ENCODE results near the gene RFX5. TPM values are rescaled to one million over a fixed set of nuclear protein-coding genes. Genes with fewer than 3 reads are reported as not detected.
A peak's percentile ranks its signal among the peaks of the same experiment; 100 is the strongest.

The RFX5 gene
- total and polyA plus RNA-seq, 2 experiments from 2014 or later: 13.3 to 44.5 TPM

- TF ChIP-seq POLR2AphosphoS5 (IDR thresholded peaks at IDR 0.05; ENCODE audit: low read depth) (no peak), CTCF (conservative IDR thresholded peaks at IDR 0.05; ENCODE audit: low read depth in 2 of 2) (no peak), NANOG (IDR thresholded peaks at IDR 0.05; ENCODE audit: borderline replicate concordance) (no peak), EZH2phosphoT487 (IDR thresholded peaks at IDR 0.05; ENCODE audit: unreplicated experiment) (no peak), ZNF114 (CRISPR knock-in tag; IDR thresholded peaks at IDR 0.05) (no peak), EZH2 (IDR thresholded peaks at IDR 0.05; ENCODE audit: low read depth, unreplicated experiment) (no peak), ZNF331 (CRISPR knock-in tag; IDR thresholded peaks at IDR 0.05; ENCODE audit: low read depth) (no peak)
- TF ChIP-seq, protein P1, sequence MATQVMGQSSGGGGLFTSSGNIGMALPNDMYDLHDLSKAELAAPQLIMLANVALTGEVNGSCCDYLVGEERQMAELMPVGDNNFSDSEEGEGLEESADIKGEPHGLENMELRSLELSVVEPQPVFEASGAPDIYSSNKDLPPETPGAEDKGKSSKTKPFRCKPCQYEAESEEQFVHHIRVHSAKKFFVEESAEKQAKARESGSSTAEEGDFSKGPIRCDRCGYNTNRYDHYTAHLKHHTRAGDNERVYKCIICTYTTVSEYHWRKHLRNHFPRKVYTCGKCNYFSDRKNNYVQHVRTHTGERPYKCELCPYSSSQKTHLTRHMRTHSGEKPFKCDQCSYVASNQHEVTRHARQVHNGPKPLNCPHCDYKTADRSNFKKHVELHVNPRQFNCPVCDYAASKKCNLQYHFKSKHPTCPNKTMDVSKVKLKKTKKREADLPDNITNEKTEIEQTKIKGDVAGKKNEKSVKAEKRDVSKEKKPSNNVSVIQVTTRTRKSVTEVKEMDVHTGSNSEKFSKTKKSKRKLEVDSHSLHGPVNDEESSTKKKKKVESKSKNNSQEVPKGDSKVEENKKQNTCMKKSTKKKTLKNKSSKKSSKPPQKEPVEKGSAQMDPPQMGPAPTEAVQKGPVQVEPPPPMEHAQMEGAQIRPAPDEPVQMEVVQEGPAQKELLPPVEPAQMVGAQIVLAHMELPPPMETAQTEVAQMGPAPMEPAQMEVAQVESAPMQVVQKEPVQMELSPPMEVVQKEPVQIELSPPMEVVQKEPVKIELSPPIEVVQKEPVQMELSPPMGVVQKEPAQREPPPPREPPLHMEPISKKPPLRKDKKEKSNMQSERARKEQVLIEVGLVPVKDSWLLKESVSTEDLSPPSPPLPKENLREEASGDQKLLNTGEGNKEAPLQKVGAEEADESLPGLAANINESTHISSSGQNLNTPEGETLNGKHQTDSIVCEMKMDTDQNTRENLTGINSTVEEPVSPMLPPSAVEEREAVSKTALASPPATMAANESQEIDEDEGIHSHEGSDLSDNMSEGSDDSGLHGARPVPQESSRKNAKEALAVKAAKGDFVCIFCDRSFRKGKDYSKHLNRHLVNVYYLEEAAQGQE (IDR thresholded peaks at IDR 0.05; ENCODE audit: unreplicated experiment): no peak
- no peak overlapping the region for H3K4me3 Mint-ChIP-seq
- no peaks in the 10 kb centered on the region; the same call in 2 of the 3 replicates for H3K9me3 Mint-ChIP-seq
- H3K4me1 Mint-ChIP-seq: peaks cover 42% of the 10 kb centered on the region
- H3K9me2 ChIP-seq (ENCODE audit: insufficient read depth): peaks cover 10% of the 10 kb centered on the region; the same call in 1 of the 2 replicates
- H3K27me3 ChIP-seq (ENCODE audit: insufficient read depth): no peaks in the 10 kb centered on the region
- peaks cover 30% of the 10 kb centered on the region for H3K4me1 ChIP-seq (ENCODE audit: insufficient read depth)
- no peak overlapping the region for H2AFZ ChIP-seq
- peaks cover 15% of the 10 kb centered on the region; the same call in 1 of the 2 replicates for H3F3A ChIP-seq (replicated peaks; ENCODE audit: low read depth)
- H4K20me1 ChIP-seq (replicated peaks; ENCODE audit: insufficient read depth): peaks cover 9% of the 10 kb centered on the region; the same call in 1 of the 2 replicates
- H3K27ac Mint-ChIP-seq: 0 out of 2 replicates have a peak overlapping the region, but pooled peaks have one; percentile 27
- no peak overlapping the region for H3K27ac ChIP-seq (ENCODE audit: low read depth)
- no peak overlapping the region for H3K4me3 ChIP-seq
- H3K36me3 Mint-ChIP-seq (ENCODE audit: low read depth): peaks cover 81% of the 10 kb centered on the region
- DNase-seq (ENCODE audit: low spot score) (no peak), ATAC-seq (no peak)
- peaks cover 13% of the 10 kb centered on the region; the same call in 1 of the 2 replicates for H3K36me3 ChIP-seq (ENCODE audit: insufficient read depth)
- H3K4me2 ChIP-seq: no peak overlapping the region
- H3K79me2 ChIP-seq (replicated peaks; ENCODE audit: insufficient read depth): peaks cover 4% of the 10 kb centered on the region
- H3K27me3 Mint-ChIP-seq (ENCODE audit: insufficient read depth, low read depth, poor library complexity): peaks cover 16% of the 10 kb centered on the region
These were observed 56.2 kb downstream of the RFX5 start for GRCh38 chr1:151290709-151291303.

Small RNA genes lying within 50 kb of the gene (small RNA-seq; reads per million reads assigned to genes)
- gene RN7SL444P (ENCODE audit: low replicate concordance): 1.1 reads per million, percentile 66 among the genes with 10 or more reads in this experiment

Other genes with a start within 250 kb of the RFX5 start
- 12.3 and 24.4 TPM in 2 replicates for gene SEMA6C, start 200.6 kb downstream of the RFX5 start, total RNA-seq (2014; rRNA removed; shearing (Covaris generic))
- 6.2 and 8.5 TPM in 2 replicates for gene SEMA6C, start 200.6 kb downstream of the RFX5 start, polyA plus RNA-seq (2016; fragmentation: Nextera tagmentation; extraction: Ambion mirVana)
- gene TNFAIP8L2, start 190.6 kb downstream of the RFX5 start, total RNA-seq (2014; rRNA removed; shearing (Covaris generic)): not detected in 2 replicates
- gene TNFAIP8L2, start 190.6 kb downstream of the RFX5 start, polyA plus RNA-seq (2016; fragmentation: Nextera tagmentation; extraction: Ambion mirVana): 0.40 and 0.49 TPM in 2 replicates
- gene LYSMD1, start 181.3 kb downstream of the RFX5 start, total RNA-seq (2014; rRNA removed; shearing (Covaris generic)): 5.7 and 6.4 TPM in 2 replicates
- 3.6 and 4.0 TPM in 2 replicates for gene LYSMD1, start 181.3 kb downstream of the RFX5 start, polyA plus RNA-seq (2016; fragmentation: Nextera tagmentation; extraction: Ambion mirVana)
- 26.3 and 27.1 TPM in 2 replicates for gene SCNM1, start 181.1 kb downstream of the RFX5 start, total RNA-seq (2014; rRNA removed; shearing (Covaris generic))
- gene SCNM1, start 181.1 kb downstream of the RFX5 start, polyA plus RNA-seq (2016; fragmentation: Nextera tagmentation; extraction: Ambion mirVana): 88.9 and 92.3 TPM in 2 replicates
- 1.3 TPM in 1 of 2 replicates, not detected in the other for gene TMOD4, start 171.3 kb downstream of the RFX5 start, total RNA-seq (2014; rRNA removed; shearing (Covaris generic))
- not detected in 2 replicates for gene TMOD4, start 171.3 kb downstream of the RFX5 start, polyA plus RNA-seq (2016; fragmentation: Nextera tagmentation; extraction: Ambion mirVana)
- gene VPS72, start 157.1 kb downstream of the RFX5 start, total RNA-seq (2014; rRNA removed; shearing (Covaris generic)): 60.2 and 64.0 TPM in 2 replicates
- 90.3 and 95.3 TPM in 2 replicates for gene VPS72, start 157.1 kb downstream of the RFX5 start, polyA plus RNA-seq (2016; fragmentation: Nextera tagmentation; extraction: Ambion mirVana)
- gene PIP5K1A, start 148.7 kb downstream of the RFX5 start, total RNA-seq (2014; rRNA removed; shearing (Covaris generic)): 61.4 and 63.3 TPM in 2 replicates
- gene PIP5K1A, start 148.7 kb downstream of the RFX5 start, polyA plus RNA-seq (2016; fragmentation: Nextera tagmentation; extraction: Ambion mirVana): 23.2 and 31.4 TPM in 2 replicates
- 165 and 171 TPM in 2 replicates for gene PSMD4, start 92.5 kb downstream of the RFX5 start, total RNA-seq (2014; rRNA removed; shearing (Covaris generic))
- 235 and 263 TPM in 2 replicates for gene PSMD4, start 92.5 kb downstream of the RFX5 start, polyA plus RNA-seq (2016; fragmentation: Nextera tagmentation; extraction: Ambion mirVana)
- 63.1 and 63.9 TPM in 2 replicates for gene ZNF687, start 65.0 kb downstream of the RFX5 start, total RNA-seq (2014; rRNA removed; shearing (Covaris generic))
- gene ZNF687, start 65.0 kb downstream of the RFX5 start, polyA plus RNA-seq (2016; fragmentation: Nextera tagmentation; extraction: Ambion mirVana): 7.7 and 8.2 TPM in 2 replicates
- gene PI4KB, start 19.8 kb downstream of the RFX5 start, total RNA-seq (2014; rRNA removed; shearing (Covaris generic)): 19.1 and 25.5 TPM in 2 replicates
- gene PI4KB, start 19.8 kb downstream of the RFX5 start, polyA plus RNA-seq (2016; fragmentation: Nextera tagmentation; extraction: Ambion mirVana): 12.3 and 15.3 TPM in 2 replicates
- 13.4 and 14.5 TPM in 2 replicates for gene SELENBP1, start 25.5 kb upstream of the RFX5 start, total RNA-seq (2014; rRNA removed; shearing (Covaris generic))
- 10.7 and 12.3 TPM in 2 replicates for gene SELENBP1, start 25.5 kb upstream of the RFX5 start, polyA plus RNA-seq (2016; fragmentation: Nextera tagmentation; extraction: Ambion mirVana)
- gene PSMB4, start 52.3 kb upstream of the RFX5 start, total RNA-seq (2014; rRNA removed; shearing (Covaris generic)): 348 and 352 TPM in 2 replicates
- gene PSMB4, start 52.3 kb upstream of the RFX5 start, polyA plus RNA-seq (2016; fragmentation: Nextera tagmentation; extraction: Ambion mirVana): 417 and 443 TPM in 2 replicates
- gene POGZ, start 112.2 kb upstream of the RFX5 start, total RNA-seq (2014; rRNA removed; shearing (Covaris generic)): 65.1 and 72.5 TPM in 2 replicates
- 34.7 and 47.0 TPM in 2 replicates for gene POGZ, start 112.2 kb upstream of the RFX5 start, polyA plus RNA-seq (2016; fragmentation: Nextera tagmentation; extraction: Ambion mirVana)
- 37.0 and 46.1 TPM in 2 replicates for gene CGN, start 164.1 kb upstream of the RFX5 start, total RNA-seq (2014; rRNA removed; shearing (Covaris generic))
- 11.8 and 13.9 TPM in 2 replicates for gene CGN, start 164.1 kb upstream of the RFX5 start, polyA plus RNA-seq (2016; fragmentation: Nextera tagmentation; extraction: Ambion mirVana)
- gene TUFT1, start 193.1 kb upstream of the RFX5 start, total RNA-seq (2014; rRNA removed; shearing (Covaris generic)): 10.4 and 11.9 TPM in 2 replicates
- 5.6 and 6.0 TPM in 2 replicates for gene TUFT1, start 193.1 kb upstream of the RFX5 start, polyA plus RNA-seq (2016; fragmentation: Nextera tagmentation; extraction: Ambion mirVana)